ENCODE results near the gene FERMT2. TPM values are rescaled to one million over a fixed set of nuclear protein-coding genes. Genes with fewer than 3 reads are reported as not detected.

FERMT2 gene
- total and polyA plus RNA-seq, 4 donors = 23.9 to 51.3 (median 40.4) TPM

GRCh38 chr14:52883658-52884057 is 67.2 kb downstream of the FERMT2 start:
- TF ChIP-seq FOXA1 (IDR thresholded peaks at IDR 0.05) = no peak
- Histone ChIP-seq H3K9me3 (ENCODE audit: control insufficient read depth in 4 of 4, low read length in 3 of 4) (no peaks in the 10 kb centered on the region), H3K27ac (ENCODE audit: low read depth in 1 of 2, low read length in 2 of 2) (no peak overlapping the region), H3K4me3 (ENCODE audit: low read depth in 1 of 3, low read length in 3 of 3) (no peak overlapping the region), H3K36me3 (ENCODE audit: control insufficient read depth in 4 of 4, insufficient read depth in 3 of 4, low read depth in 1 of 4, low read length in 3 of 4) (peaks cover 3 to 9% (median 6%) of the 10 kb centered on the region in 4 donors), H3K4me1 (ENCODE audit: control insufficient read depth in 4 of 4, insufficient read depth in 4 of 4, low read length in 3 of 4) (peaks cover 5 to 12% (median 6%) of the 10 kb centered on the region in 4 donors), H3K27me3 (ENCODE audit: control insufficient read depth in 4 of 4, insufficient read depth in 4 of 4, low read length in 3 of 4) (no peaks in the 10 kb centered on the region), H3K9ac (ENCODE audit: low read depth in 1 of 2, low read length in 2 of 2) (no peak overlapping the region)
- DNase-seq (ENCODE audit: low spot score) = no peak
- whole genome bisulfite sequencing = 94% methylated on average over 5 of the region's 5 CpGs

GRCh38 chr14:52882824-52883223 is 68.0 kb downstream of the FERMT2 start:
- H3K4me3 ChIP-seq (ENCODE audit: low read depth in 1 of 3, low read length in 3 of 3) = no peak overlapping the region
- no peak for DNase-seq (ENCODE audit: low spot score)
- peaks cover 5 to 12% (median 6%) of the 10 kb centered on the region in 4 donors for H3K36me3 ChIP-seq (ENCODE audit: control insufficient read depth in 4 of 4, insufficient read depth in 3 of 4, low read depth in 1 of 4, low read length in 3 of 4)
- peaks cover 5 to 12% (median 6%) of the 10 kb centered on the region in 4 donors for H3K4me1 ChIP-seq (ENCODE audit: control insufficient read depth in 4 of 4, insufficient read depth in 4 of 4, low read length in 3 of 4)
- no peak overlapping the region for H3K27ac ChIP-seq (ENCODE audit: low read depth in 1 of 2, low read length in 2 of 2)
- no peaks in the 10 kb centered on the region for H3K27me3 ChIP-seq (ENCODE audit: control insufficient read depth in 4 of 4, insufficient read depth in 4 of 4, low read length in 3 of 4)
- H3K9ac ChIP-seq (ENCODE audit: low read depth in 1 of 2, low read length in 2 of 2) = no peak overlapping the region
- 75% methylated on average over 6 of the region's 6 CpGs for WGBS
- no peaks in the 10 kb centered on the region for H3K9me3 ChIP-seq (ENCODE audit: control insufficient read depth in 4 of 4, low read length in 3 of 4)
- TF ChIP-seq YY1 (IDR thresholded peaks at IDR 0.05) (no peak), JUND (IDR thresholded peaks at IDR 0.05) (no peak), NR2F2 (IDR thresholded peaks at IDR 0.05) (no peak), FOXA2 (IDR thresholded peaks at IDR 0.05) (no peak)
- TF ChIP-seq, protein P1, sequence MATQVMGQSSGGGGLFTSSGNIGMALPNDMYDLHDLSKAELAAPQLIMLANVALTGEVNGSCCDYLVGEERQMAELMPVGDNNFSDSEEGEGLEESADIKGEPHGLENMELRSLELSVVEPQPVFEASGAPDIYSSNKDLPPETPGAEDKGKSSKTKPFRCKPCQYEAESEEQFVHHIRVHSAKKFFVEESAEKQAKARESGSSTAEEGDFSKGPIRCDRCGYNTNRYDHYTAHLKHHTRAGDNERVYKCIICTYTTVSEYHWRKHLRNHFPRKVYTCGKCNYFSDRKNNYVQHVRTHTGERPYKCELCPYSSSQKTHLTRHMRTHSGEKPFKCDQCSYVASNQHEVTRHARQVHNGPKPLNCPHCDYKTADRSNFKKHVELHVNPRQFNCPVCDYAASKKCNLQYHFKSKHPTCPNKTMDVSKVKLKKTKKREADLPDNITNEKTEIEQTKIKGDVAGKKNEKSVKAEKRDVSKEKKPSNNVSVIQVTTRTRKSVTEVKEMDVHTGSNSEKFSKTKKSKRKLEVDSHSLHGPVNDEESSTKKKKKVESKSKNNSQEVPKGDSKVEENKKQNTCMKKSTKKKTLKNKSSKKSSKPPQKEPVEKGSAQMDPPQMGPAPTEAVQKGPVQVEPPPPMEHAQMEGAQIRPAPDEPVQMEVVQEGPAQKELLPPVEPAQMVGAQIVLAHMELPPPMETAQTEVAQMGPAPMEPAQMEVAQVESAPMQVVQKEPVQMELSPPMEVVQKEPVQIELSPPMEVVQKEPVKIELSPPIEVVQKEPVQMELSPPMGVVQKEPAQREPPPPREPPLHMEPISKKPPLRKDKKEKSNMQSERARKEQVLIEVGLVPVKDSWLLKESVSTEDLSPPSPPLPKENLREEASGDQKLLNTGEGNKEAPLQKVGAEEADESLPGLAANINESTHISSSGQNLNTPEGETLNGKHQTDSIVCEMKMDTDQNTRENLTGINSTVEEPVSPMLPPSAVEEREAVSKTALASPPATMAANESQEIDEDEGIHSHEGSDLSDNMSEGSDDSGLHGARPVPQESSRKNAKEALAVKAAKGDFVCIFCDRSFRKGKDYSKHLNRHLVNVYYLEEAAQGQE (IDR thresholded peaks at IDR 0.05) = no peak

DNA sequence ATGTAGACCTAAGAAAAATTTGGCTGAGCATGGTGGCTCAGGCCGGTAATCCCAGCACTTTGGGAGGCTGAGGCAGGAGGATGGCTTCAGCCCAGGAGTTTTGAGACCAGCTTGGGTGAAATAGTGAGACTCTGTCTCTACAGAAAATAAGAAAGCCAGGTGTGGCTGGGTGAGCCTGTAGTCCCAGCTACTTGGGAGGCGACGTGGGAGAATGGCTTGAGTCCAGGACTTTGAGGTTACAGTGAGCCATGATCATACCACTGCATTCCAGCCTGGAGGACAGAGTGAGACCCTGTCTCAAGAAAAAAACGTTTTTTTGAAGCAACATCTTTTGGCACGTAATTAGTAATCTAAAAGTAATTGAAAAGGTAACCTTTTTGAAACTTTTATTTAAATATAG is 70.9 kb downstream of the FERMT2 start:
- no peaks in the 10 kb centered on the region for H3K27me3 ChIP-seq (ENCODE audit: control insufficient read depth in 4 of 4, insufficient read depth in 4 of 4, low read length in 3 of 4)
- H3K27ac ChIP-seq (ENCODE audit: low read depth in 1 of 2, low read length in 2 of 2) = no peak overlapping the region
- DNase-seq (ENCODE audit: low spot score) = no peak
- H3K36me3 ChIP-seq (ENCODE audit: control insufficient read depth in 4 of 4, insufficient read depth in 3 of 4, low read depth in 1 of 4, low read length in 3 of 4) = peaks cover 8 to 25% (median 13%) of the 10 kb centered on the region in 4 donors
- no peak overlapping the region for H3K9ac ChIP-seq (ENCODE audit: low read depth in 1 of 2, low read length in 2 of 2)
- WGBS = 66% methylated on average over 5 of the region's 5 CpGs
- H3K4me1 ChIP-seq (ENCODE audit: control insufficient read depth in 4 of 4, insufficient read depth in 4 of 4, low read length in 3 of 4) = peaks cover 3 to 7% (median 4%) of the 10 kb centered on the region in 4 donors
- no peak overlapping the region for H3K4me3 ChIP-seq (ENCODE audit: low read depth in 1 of 3, low read length in 3 of 3)
- no peaks in the 10 kb centered on the region for H3K9me3 ChIP-seq (ENCODE audit: control insufficient read depth in 4 of 4, low read length in 3 of 4)
- no peak for TF ChIP-seq EGR1 (IDR thresholded peaks at IDR 0.05; ENCODE audit: low read depth in 2 of 2)
- no peak for TF ChIP-seq GABPA (IDR thresholded peaks at IDR 0.05 in 1 of 2, conservative IDR thresholded peaks at IDR 0.05 in 1 of 2)
- no peak for TF ChIP-seq NR2F2 (IDR thresholded peaks at IDR 0.05)
- TF ChIP-seq ATF3 (IDR thresholded peaks at IDR 0.05) = no peak
- TF ChIP-seq FOXA2 (IDR thresholded peaks at IDR 0.05) = no peak
- no peak for TF ChIP-seq JUND (IDR thresholded peaks at IDR 0.05)
- no peak for TF ChIP-seq RAD21 (IDR thresholded peaks at IDR 0.05)
- TF ChIP-seq RXRA (IDR thresholded peaks at IDR 0.05) = no peak
- TF ChIP-seq TAF1 (conservative IDR thresholded peaks at IDR 0.05) = no peak
- TF ChIP-seq YY1 (IDR thresholded peaks at IDR 0.05) = no peak
- TF ChIP-seq, protein P2, sequence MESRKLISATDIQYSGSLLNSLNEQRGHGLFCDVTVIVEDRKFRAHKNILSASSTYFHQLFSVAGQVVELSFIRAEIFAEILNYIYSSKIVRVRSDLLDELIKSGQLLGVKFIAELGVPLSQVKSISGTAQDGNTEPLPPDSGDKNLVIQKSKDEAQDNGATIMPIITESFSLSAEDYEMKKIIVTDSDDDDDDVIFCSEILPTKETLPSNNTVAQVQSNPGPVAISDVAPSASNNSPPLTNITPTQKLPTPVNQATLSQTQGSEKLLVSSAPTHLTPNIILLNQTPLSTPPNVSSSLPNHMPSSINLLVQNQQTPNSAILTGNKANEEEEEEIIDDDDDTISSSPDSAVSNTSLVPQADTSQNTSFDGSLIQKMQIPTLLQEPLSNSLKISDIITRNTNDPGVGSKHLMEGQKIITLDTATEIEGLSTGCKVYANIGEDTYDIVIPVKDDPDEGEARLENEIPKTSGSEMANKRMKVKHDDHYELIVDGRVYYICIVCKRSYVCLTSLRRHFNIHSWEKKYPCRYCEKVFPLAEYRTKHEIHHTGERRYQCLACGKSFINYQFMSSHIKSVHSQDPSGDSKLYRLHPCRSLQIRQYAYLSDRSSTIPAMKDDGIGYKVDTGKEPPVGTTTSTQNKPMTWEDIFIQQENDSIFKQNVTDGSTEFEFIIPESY (IDR thresholded peaks at IDR 0.05) = no peak
- TF ChIP-seq, protein P1 (IDR thresholded peaks at IDR 0.05) = no peak
- no peak for TF ChIP-seq HNF4A (conservative IDR thresholded peaks at IDR 0.05)
- no peak for TF ChIP-seq SP1 (IDR thresholded peaks at IDR 0.05)
- no peak for TF ChIP-seq HNF4G (IDR thresholded peaks at IDR 0.05)
- no peak for TF ChIP-seq FOXA1 (IDR thresholded peaks at IDR 0.05)
- no peak for TF ChIP-seq CTCF (IDR thresholded peaks at IDR 0.05; ENCODE audit: low read depth, low read length, missing input control)
